H1 (cell line): Measurements from ENCODE around the gene RADIL. TPM values are rescaled to one million over a fixed set of nuclear protein-coding genes. Genes with fewer than 3 reads are reported as not detected.

Experiments used
- BACH1 ChIP-seq: IDR thresholded peaks from 2 replicates; pipeline ENCODE4 v1.6.1; 2012; ENCODE audit warnings: low read length, improper control_type of control experiment
- KDM1A ChIP-seq: fragments of 200-600, 300-600 bp; sonication (generic); IDR thresholded peaks from 2 replicates; pipeline ENCODE4 v1.7.1; 2016; ENCODE audit warnings: mild to moderate bottlenecking, low read length, borderline replicate concordance
- NANOG ChIP-seq: IDR thresholded peaks from 2 replicates; pipeline ENCODE4 v1.6.1; 2011; ENCODE audit warnings: low read length, low read depth, mild to moderate bottlenecking, inconsistent platforms; ENCODE audit not compliant: insufficient read depth, poor library complexity, severe bottlenecking
- SAP30 ChIP-seq: fragments of 300-600 bp; sonication (generic); IDR thresholded peaks from 2 replicates; pipeline ENCODE4 v1.7.1; 2012; ENCODE audit warnings: low read length, moderate library complexity, mild to moderate bottlenecking, inconsistent platforms; ENCODE audit not compliant: insufficient read depth, insufficient replicate concordance
- TAF1 ChIP-seq: IDR thresholded peaks from 2 replicates; pipeline ENCODE4 v1.6.1; 2011; ENCODE audit warnings: mild to moderate bottlenecking, low read depth, low read length
- YY1 ChIP-seq: IDR thresholded peaks from 2 replicates; pipeline ENCODE4 v1.6.1; 2011; ENCODE audit warnings: low read depth, mild to moderate bottlenecking, low read length
- polyA plus RNA-seq, 7 experiments: library from polyadenylated mRNA; depleted of rRNA in 3 of 7; stranded (reverse) in 5 of 7; unstranded in 2 of 7; fragments of >200 nt in 5 of 7; fragments of 200-250 nt in 2 of 7; gene quantifications; 1 replicate in 5 of 7; 2 replicates in 1 of 7; 4 replicates in 1 of 7; pipeline versions ENCODE4 v1.2.1 to v1.2.3, GENCODE V29; 2011 to 2013; ENCODE audit warnings: missing spikeins in 2 of 7, mixed read lengths in 2 of 7
- total RNA-seq: library from RNA; stranded (reverse); fragmentation: NEBNext Ultra II Directional; extraction: Animal tissue kit (Norgen Biotek cat#: 25700); gene quantifications from 2 replicates; pipeline ENCODE4 v1.2.1, GENCODE V29; 2021

The RADIL gene
- total and polyA plus RNA-seq, 2 of the 8 experiments (the other 6 are each of a cell fraction or from before 2014, with no cell fraction given): 5.0 to 5.4 TPM

GRCh38 chr7:4783292-4783652 lies 100.2 kb downstream of the RADIL start (continued):
- no peak for TF ChIP-seq SAP30
- no peak for TF ChIP-seq KDM1A
- no peak for TF ChIP-seq BACH1
- TF ChIP-seq NANOG: no peak
- no peak for TF ChIP-seq YY1
- no peak for TF ChIP-seq TAF1
